Measurements from ENCODE around the gene SERPINH1.

DNA sequence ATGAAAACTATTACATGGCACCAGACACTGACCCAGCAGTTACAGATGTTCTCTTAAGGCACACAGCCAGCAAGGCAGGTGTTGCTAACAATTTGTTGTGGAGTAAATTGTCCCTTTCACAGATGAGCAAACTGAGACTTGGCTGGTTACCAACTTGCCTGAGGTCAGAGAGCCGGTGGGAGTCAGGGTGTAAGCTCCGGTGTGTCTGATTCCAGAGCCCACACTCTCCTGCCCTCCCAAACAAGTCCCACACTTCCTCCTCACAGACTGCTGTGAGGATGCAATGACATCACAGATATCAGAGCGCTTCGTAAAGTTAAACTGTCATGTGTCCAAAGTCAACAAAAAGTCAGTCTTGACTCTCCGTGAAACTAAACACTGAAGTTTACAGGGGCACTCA is 48.8 kb upstream of the SERPINH1 start:
- TF ChIP-seq GABPA (IDR thresholded peaks at IDR 0.05; ENCODE audit: low read depth) (no peak), CTCF (IDR thresholded peaks at IDR 0.05; ENCODE audit: insufficient read depth, low read length) (no peak), POLR2AphosphoS5 (IDR thresholded peaks at IDR 0.05; ENCODE audit: low read depth) (no peak)

All from HL-60 (cell line).